Suprapubic skin (tissue), 4 donors: ENCODE measurements around the gene IL22RA2.

Experiments used
- EP300 ChIP-seq: sonication (generic); formaldehyde crosslinking; IDR thresholded peaks from one replicate; pipeline ENCODE4 v1.6.1; 2017; ENCODE audit warnings: antibody characterized with exemption
- POLR2AphosphoS5 ChIP-seq, 3 donors: sonication (generic); formaldehyde crosslinking; IDR thresholded peaks; one replicate each; pipeline ENCODE4 v1.6.1; 2017; ENCODE audit warnings: antibody characterized with exemption in 3 of 3
- TF ChIP-seq, protein P1 (sequence below), 2 donors: fragments of 200-600 bp in 1 of 2; fragments of 450-650 bp in 1 of 2; sonication (generic) in 1 of 2; IDR thresholded peaks; one replicate each; pipeline ENCODE4 v1.5.1; 2016 to 2019; ENCODE audit warnings: antibody characterized with exemption in 2 of 2, mild to moderate bottlenecking in 1 of 2, moderate library complexity in 1 of 2

- TF ChIP-seq, protein P1, sequence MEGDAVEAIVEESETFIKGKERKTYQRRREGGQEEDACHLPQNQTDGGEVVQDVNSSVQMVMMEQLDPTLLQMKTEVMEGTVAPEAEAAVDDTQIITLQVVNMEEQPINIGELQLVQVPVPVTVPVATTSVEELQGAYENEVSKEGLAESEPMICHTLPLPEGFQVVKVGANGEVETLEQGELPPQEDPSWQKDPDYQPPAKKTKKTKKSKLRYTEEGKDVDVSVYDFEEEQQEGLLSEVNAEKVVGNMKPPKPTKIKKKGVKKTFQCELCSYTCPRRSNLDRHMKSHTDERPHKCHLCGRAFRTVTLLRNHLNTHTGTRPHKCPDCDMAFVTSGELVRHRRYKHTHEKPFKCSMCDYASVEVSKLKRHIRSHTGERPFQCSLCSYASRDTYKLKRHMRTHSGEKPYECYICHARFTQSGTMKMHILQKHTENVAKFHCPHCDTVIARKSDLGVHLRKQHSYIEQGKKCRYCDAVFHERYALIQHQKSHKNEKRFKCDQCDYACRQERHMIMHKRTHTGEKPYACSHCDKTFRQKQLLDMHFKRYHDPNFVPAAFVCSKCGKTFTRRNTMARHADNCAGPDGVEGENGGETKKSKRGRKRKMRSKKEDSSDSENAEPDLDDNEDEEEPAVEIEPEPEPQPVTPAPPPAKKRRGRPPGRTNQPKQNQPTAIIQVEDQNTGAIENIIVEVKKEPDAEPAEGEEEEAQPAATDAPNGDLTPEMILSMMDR (IDR thresholded peaks at IDR 0.05): no peak
- TF ChIP-seq EP300 (no peak), POLR2AphosphoS5 (IDR thresholded peaks at IDR 0.05) (no peak)
These were observed 23.4 kb downstream of the IL22RA2 start for GRCh38 chr6:137150072-137150471.
